HG03060 (cell line): ENCODE results near the gene MAP1LC3B.

Source experiments
- ATAC-seq: cut with Tn5 transposase; IDR thresholded peaks from one replicate; pipeline ENCODE4 v1.9.1; 2021; ENCODE audit warnings: low read depth, moderate number of reproducible peaks; ENCODE audit not compliant: unreplicated experiment

MAP1LC3B gene

GRCh38 chr16:87391950-87392820 lies at the start of gene MAP1LC3B:
MAP1LC3B (plus strand) TSS chr16:87392336; CDS start chr16:87392428, 92 bp downstream.
- ATAC-seq = peak; percentile 31

- no peak for ATAC-seq
Measured at GRCh38 chr16:87342504-87342903, 49.6 kb upstream of the MAP1LC3B start.

GRCh38 chr16:87342978-87343752 lies 49.0 kb upstream of the MAP1LC3B start:
- no peak for ATAC-seq

- ATAC-seq = no peak
Measured at GRCh38 chr16:87343753-87344050, 48.4 kb upstream of the MAP1LC3B start.

GRCh38 chr16:87344165-87344930 lies 47.8 kb upstream of the MAP1LC3B start:
- ATAC-seq = no peak

- ATAC-seq = no peak
Measured at GRCh38 chr16:87344931-87345631, 47.1 kb upstream of the MAP1LC3B start.

GRCh38 chr16:87345726-87346424 lies 46.3 kb upstream of the MAP1LC3B start:
- no peak for ATAC-seq

- ATAC-seq = no peak
Measured at GRCh38 chr16:87346517-87347060, 45.5 kb upstream of the MAP1LC3B start.

- ATAC-seq = no peak
Measured at GRCh38 chr16:87347932-87348615, 44.1 kb upstream of the MAP1LC3B start.

GRCh38 chr16:87348616-87349157 lies 43.4 kb upstream of the MAP1LC3B start:
- no peak for ATAC-seq

- no peak for ATAC-seq
Measured at GRCh38 chr16:87350031-87350430, 42.1 kb upstream of the MAP1LC3B start.

- no peak for ATAC-seq
Measured at GRCh38 chr16:87350681-87351319, 41.3 kb upstream of the MAP1LC3B start.

- no peak for ATAC-seq
Measured at GRCh38 chr16:87351320-87351698, 40.8 kb upstream of the MAP1LC3B start.

GRCh38 chr16:87352818-87353217 lies 39.3 kb upstream of the MAP1LC3B start:
- ATAC-seq = no peak

GRCh38 chr16:87353613-87354012 lies 38.5 kb upstream of the MAP1LC3B start:
- ATAC-seq = no peak

GRCh38 chr16:87356491-87356853 lies 35.7 kb upstream of the MAP1LC3B start:
- ATAC-seq = no peak

- ATAC-seq = no peak
Measured at GRCh38 chr16:87358250-87358649, 33.9 kb upstream of the MAP1LC3B start.

GRCh38 chr16:87358696-87359095 lies 33.4 kb upstream of the MAP1LC3B start:
- no peak for ATAC-seq
